K562 (cell line): ENCODE measurements around the gene NIPSNAP3A. TPM values are rescaled to one million over a fixed set of nuclear protein-coding genes. Genes with fewer than 3 reads are reported as not detected.

Experiments used
- ARNT ChIP-seq, 2 experiments: fragments of 450-650 bp; IDR thresholded peaks; 2 replicates each; pipeline ENCODE4 v1.6.1; 2016; ENCODE audit warnings: mild to moderate bottlenecking in 1 of 2
- ATF7 ChIP-seq: fragments of 450-650 bp; IDR thresholded peaks from 2 replicates; pipeline ENCODE4 v1.7.1; 2014; ENCODE audit warnings: mild to moderate bottlenecking, moderate library complexity
- CBX5 ChIP-seq: IDR thresholded peaks from 2 replicates; pipeline ENCODE4 v1.6.1; 2014; ENCODE audit warnings: low read depth, borderline replicate concordance
- CEBPG ChIP-seq, 3 experiments: fragments of 200-800 bp in 1 of 3; sonication (Bioruptor generic) in 1 of 3; sonication (generic) in 1 of 3; formaldehyde crosslinking in 1 of 3; IDR thresholded peaks in 2 of 3; conservative IDR thresholded peaks in 1 of 3; 2 replicates each; pipeline versions ENCODE4 v1.6.1 to v1.8.0; 2016 to 2022; ENCODE audit warnings: missing compliant biosample characterization in 2 of 3, missing genetic modification characterization in 2 of 3, mild to moderate bottlenecking in 1 of 3, missing genetic modification reagents in 1 of 3
- COPS2 ChIP-seq: fragments of 450-650 bp; conservative IDR thresholded peaks from 2 replicates; pipeline ENCODE4 v1.6.1; 2016; ENCODE audit warnings: mild to moderate bottlenecking, moderate library complexity
- ETV5 ChIP-seq: sonication (generic); formaldehyde crosslinking; IDR thresholded peaks from 2 replicates; pipeline ENCODE4 v1.4.0; 2020; ENCODE audit warnings: low read depth, mild to moderate bottlenecking, missing genetic modification reagents
- HDAC2 ChIP-seq: fragments of 450-650 bp; IDR thresholded peaks from 2 replicates; pipeline ENCODE4 v1.6.1; 2016; ENCODE audit warnings: mild to moderate bottlenecking
- HES1 ChIP-seq: fragments of 450-650 bp; IDR thresholded peaks from 2 replicates; pipeline ENCODE4 v1.6.1; 2016; ENCODE audit warnings: low read depth, mild to moderate bottlenecking, moderate library complexity
- PHF20 ChIP-seq: fragments of 450-650 bp; IDR thresholded peaks from 2 replicates; pipeline ENCODE4 v1.6.1; 2018; ENCODE audit not compliant: partially characterized antibody
- RBBP5 ChIP-seq: fragments of 200-600 bp; sonication (generic); IDR thresholded peaks from 2 replicates; pipeline ENCODE4 v1.6.1; 2012; ENCODE audit warnings: borderline replicate concordance, mild to moderate bottlenecking, low read length, control low read depth, inconsistent platforms; ENCODE audit not compliant: insufficient read depth, poor library complexity, severe bottlenecking
- RERE ChIP-seq: sonication (generic); formaldehyde crosslinking; IDR thresholded peaks from 2 replicates; pipeline ENCODE4 v1.8.0; 2023; ENCODE audit warnings: missing genetic modification reagents, mild to moderate bottlenecking, borderline replicate concordance
- RHOXF2B ChIP-seq: fragments of 250-450 bp; sonication (Bioruptor Pico); conservative IDR thresholded peaks from 2 replicates; pipeline ENCODE4 v1.5.1; 2021
- SMARCA4 ChIP-seq: fragments of 450-650 bp; IDR thresholded peaks from 2 replicates; pipeline ENCODE4 v1.6.1; 2016
- TARDBP ChIP-seq: fragments of 450-650 bp; IDR thresholded peaks from 2 replicates; pipeline ENCODE4 v1.6.1; 2016
- ZNF165 ChIP-seq: fragments of 250-450 bp; sonication (Bioruptor Pico); IDR thresholded peaks from 2 replicates; pipeline ENCODE4 v1.4.0; 2020; ENCODE audit warnings: borderline replicate concordance
- ZNF197 ChIP-seq: fragments of 200-800 bp; sonication (Bioruptor generic); IDR thresholded peaks from 2 replicates; pipeline ENCODE4 v1.6.1; 2016; ENCODE audit warnings: low read depth, missing genetic modification characterization, missing compliant biosample characterization
- ZNF512 ChIP-seq: IDR thresholded peaks from 2 replicates; pipeline ENCODE4 v1.6.1; 2016; ENCODE audit warnings: missing genetic modification characterization, missing compliant biosample characterization
- ZNF717 ChIP-seq: fragments of 250-450 bp; sonication (Bioruptor Pico); IDR thresholded peaks from 2 replicates; pipeline ENCODE4 v1.5.0; 2021
- ZNF766 ChIP-seq: fragments of 200-800 bp; sonication (Bioruptor generic); conservative IDR thresholded peaks from 2 replicates; pipeline ENCODE4 v1.6.1; 2016; ENCODE audit warnings: missing genetic modification characterization, missing compliant biosample characterization
- polyA plus RNA-seq, 8 experiments: library from polyadenylated mRNA; depleted of rRNA in 4 of 8; stranded (reverse) in 5 of 8; unstranded in 3 of 8; fragments of >200 nt; fragmentation: Nextera tagmentation in 2 of 8; fragmentation: Illumina TruSeq in 1 of 8; extraction: Ambion mirVana in 2 of 8; extraction: Trizol in 1 of 8; gene quantifications; 2 replicates each; pipeline versions ENCODE4 v1.2.1 to v1.2.3, GENCODE V29; 2011 to 2014; ENCODE audit warnings: inconsistent platforms in 1 of 8, missing spikeins in 1 of 8
- total RNA-seq, 7 experiments: library from RNA; depleted of rRNA in 6 of 7; stranded (reverse); fragments of >200 nt in 6 of 7; fragmentation: Illumina TruSeq in 2 of 7; extraction: Trizol in 2 of 7; gene quantifications; 2 replicates each; pipeline versions ENCODE4 v1.2.1 to v1.2.3, GENCODE V29; 2011 to 2021; ENCODE audit warnings: low replicate concordance in 1 of 7
- TF ChIP-seq, protein P1 (sequence below): IDR thresholded peaks from 3 replicates; pipeline ENCODE4 v1.6.1; 2011; ENCODE audit warnings: borderline replicate concordance, mild to moderate bottlenecking; ENCODE audit not compliant: insufficient read length, insufficient read depth

The NIPSNAP3A gene
- total and polyA plus RNA-seq, 9 of the 15 experiments (the other 6 are each of a cell fraction or from before 2014, with no cell fraction given), result 25.3 to 132 (median 40.5) TPM

GRCh38 chr9:104775574-104775936 is 28.1 kb downstream of the NIPSNAP3A start (continued):
- TF ChIP-seq CEBPG (CRISPR knock-in tag; IDR thresholded peaks at IDR 0.05) (0 out of 2 replicates have a peak, but pooled peaks have one; percentile 5), CEBPG (tag; conservative IDR thresholded peaks at IDR 0.05 in 1 of 2, IDR thresholded peaks at IDR 0.05 in 1 of 2) (peak in 1 of 2 experiments; percentile 6; a peak in 1 of 4 replicates), RHOXF2B (no peak), ATF7 (0 out of 2 replicates have a peak, but pooled peaks have one; percentile 7), RBBP5 (no peak), PHF20 (no peak), ZNF512 (no peak), TARDBP (no peak), COPS2 (no peak), SMARCA4 (peak; percentile 1; the same call in 1 of the 2 replicates), ZNF717 (CRISPR knock-in tag) (no peak), HDAC2 (no peak), CBX5 (no peak), ZNF766 (CRISPR knock-in tag) (0 out of 2 replicates have a peak, but pooled peaks have one; percentile 14), ZNF165 (CRISPR knock-in tag) (no peak), ARNT (IDR thresholded peaks at IDR 0.05) (peak in 1 of 2 experiments; percentile 5; a peak in 1 of 4 replicates), ETV5 (CRISPR knock-in tag) (no peak), RERE (CRISPR knock-in tag) (no peak), HES1 (no peak), ZNF197 (CRISPR knock-in tag) (peak; percentile 13; the same call in 1 of the 2 replicates)
- TF ChIP-seq, protein P1, sequence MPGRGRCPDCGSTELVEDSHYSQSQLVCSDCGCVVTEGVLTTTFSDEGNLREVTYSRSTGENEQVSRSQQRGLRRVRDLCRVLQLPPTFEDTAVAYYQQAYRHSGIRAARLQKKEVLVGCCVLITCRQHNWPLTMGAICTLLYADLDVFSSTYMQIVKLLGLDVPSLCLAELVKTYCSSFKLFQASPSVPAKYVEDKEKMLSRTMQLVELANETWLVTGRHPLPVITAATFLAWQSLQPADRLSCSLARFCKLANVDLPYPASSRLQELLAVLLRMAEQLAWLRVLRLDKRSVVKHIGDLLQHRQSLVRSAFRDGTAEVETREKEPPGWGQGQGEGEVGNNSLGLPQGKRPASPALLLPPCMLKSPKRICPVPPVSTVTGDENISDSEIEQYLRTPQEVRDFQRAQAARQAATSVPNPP, result no peak
